Esophagus squamous epithelium (tissue), 4 donors: ENCODE results near the gene LIN7B.

Source experiments
- POLR2A ChIP-seq, 4 donors: fragments of 450-650 bp; IDR thresholded peaks; one replicate each; pipeline ENCODE4 v1.6.1; 2017; ENCODE audit warnings: antibody characterized with exemption in 4 of 4, mild to moderate bottlenecking in 4 of 4, moderate library complexity in 3 of 4
- TF ChIP-seq, protein P1 (sequence below), 6 experiments: fragments of 450-650 bp in 4 of 6; fragments of 200-600 bp in 2 of 6; sonication (generic) in 2 of 6; IDR thresholded peaks; one replicate each; pipeline ENCODE4 v1.5.1; 2016 to 2019; ENCODE audit warnings: antibody characterized with exemption in 6 of 6, mild to moderate bottlenecking in 4 of 6, moderate library complexity in 4 of 6

DNA sequence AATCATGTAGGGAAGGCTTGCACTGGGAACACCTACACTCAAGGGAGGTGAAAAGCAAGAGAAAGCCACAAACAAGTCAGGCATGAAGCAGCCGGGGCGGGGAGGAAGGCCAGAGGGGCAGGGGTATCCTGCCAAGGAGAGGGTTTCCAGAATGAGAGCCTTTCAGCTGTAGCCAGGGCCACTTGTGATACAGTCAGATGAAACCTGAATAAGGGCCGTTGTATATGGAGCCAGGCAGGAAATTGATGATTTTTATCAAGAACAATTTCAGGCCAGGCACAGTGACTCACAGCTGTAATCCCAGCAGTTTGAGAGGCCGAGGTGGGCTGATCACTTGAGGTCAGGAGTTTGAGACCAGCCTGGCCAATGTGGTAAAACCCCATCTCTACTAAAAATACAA lies 47.8 kb downstream of the LIN7B start:
- TF ChIP-seq, protein P1, sequence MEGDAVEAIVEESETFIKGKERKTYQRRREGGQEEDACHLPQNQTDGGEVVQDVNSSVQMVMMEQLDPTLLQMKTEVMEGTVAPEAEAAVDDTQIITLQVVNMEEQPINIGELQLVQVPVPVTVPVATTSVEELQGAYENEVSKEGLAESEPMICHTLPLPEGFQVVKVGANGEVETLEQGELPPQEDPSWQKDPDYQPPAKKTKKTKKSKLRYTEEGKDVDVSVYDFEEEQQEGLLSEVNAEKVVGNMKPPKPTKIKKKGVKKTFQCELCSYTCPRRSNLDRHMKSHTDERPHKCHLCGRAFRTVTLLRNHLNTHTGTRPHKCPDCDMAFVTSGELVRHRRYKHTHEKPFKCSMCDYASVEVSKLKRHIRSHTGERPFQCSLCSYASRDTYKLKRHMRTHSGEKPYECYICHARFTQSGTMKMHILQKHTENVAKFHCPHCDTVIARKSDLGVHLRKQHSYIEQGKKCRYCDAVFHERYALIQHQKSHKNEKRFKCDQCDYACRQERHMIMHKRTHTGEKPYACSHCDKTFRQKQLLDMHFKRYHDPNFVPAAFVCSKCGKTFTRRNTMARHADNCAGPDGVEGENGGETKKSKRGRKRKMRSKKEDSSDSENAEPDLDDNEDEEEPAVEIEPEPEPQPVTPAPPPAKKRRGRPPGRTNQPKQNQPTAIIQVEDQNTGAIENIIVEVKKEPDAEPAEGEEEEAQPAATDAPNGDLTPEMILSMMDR (IDR thresholded peaks at IDR 0.05), result no peak
- TF ChIP-seq POLR2A (IDR thresholded peaks at IDR 0.05), result no peak
